Activated CD4-positive, alpha-beta T cell treated with anti-CD3 and anti-CD28 coated beads, Interleukin-2, amount 10 ng/mL, durations not matched to agents 7 days and 5 days (primary cell): ENCODE results near the gene LGMN. TPM values are rescaled to one million over a fixed set of nuclear protein-coding genes. Genes with fewer than 3 reads are reported as not detected.
"Not testable (repeated sequence)": the region's sequence is repeated elsewhere in the genome, so short reads cannot be mapped to it uniquely, and the experiment has no call there.

Experiments
- CTCF ChIA-PET: fragments of 350-600 bp; sonication (Branson Sonifier 250); formaldehyde crosslinking; loops from one replicate; lab custom pipeline; 2021; ENCODE audit warnings: antibody characterized with exemption; lab: Charles Lee
- POLR2A ChIA-PET: fragments of 350-600 bp; sonication (Branson Sonifier 250); formaldehyde crosslinking; loops from one replicate; lab custom pipeline; 2021; ENCODE audit warnings: antibody characterized with exemption; lab: Charles Lee
- DNase-seq: peaks from one replicate; pipeline ENCODE4 v3.0.0-alpha.2; 2020
- H3K27ac Mint-ChIP-seq: one replicate; pipeline ENCODE4 v1.8.0; 2021; ENCODE audit warnings: mild to moderate bottlenecking, moderate library complexity, mixed read lengths
- H3K27me3 Mint-ChIP-seq: one replicate; pipeline ENCODE4 v1.8.0; 2021; ENCODE audit warnings: mixed read lengths
- H3K36me3 Mint-ChIP-seq: one replicate; pipeline ENCODE4 v1.8.0; 2021; ENCODE audit warnings: low read depth, mixed read lengths
- H3K4me1 Mint-ChIP-seq: one replicate; pipeline ENCODE4 v1.8.0; 2021; ENCODE audit warnings: mixed read lengths
- H3K4me3 Mint-ChIP-seq: one replicate; pipeline ENCODE4 v1.8.0; 2021; ENCODE audit warnings: mild to moderate bottlenecking, moderate library complexity, mixed read lengths
- H3K9me3 Mint-ChIP-seq: one replicate; pipeline ENCODE4 v1.8.0; 2021; ENCODE audit warnings: mixed read lengths
- total RNA-seq, 2 experiments: library from RNA; stranded (reverse); gene quantifications; one replicate each; pipeline ENCODE4 v1.2.3, GENCODE V29; 2021

The LGMN gene
- total RNA-seq, 2 experiments from 2014 or later, result 4.7 to 4.8 TPM

- POLR2A ChIA-PET, result no interaction called here
- H3K27ac Mint-ChIP-seq, result no peak overlapping the region
- no peaks in the 10 kb centered on the region for H3K36me3 Mint-ChIP-seq
- H3K4me1 Mint-ChIP-seq, result peaks cover 20% of the 10 kb centered on the region
- H3K4me3 Mint-ChIP-seq, result no peak overlapping the region
- DNase-seq, result no peak
- no peaks in the 10 kb centered on the region for H3K9me3 Mint-ChIP-seq
- H3K27me3 Mint-ChIP-seq, result peaks cover 5% of the 10 kb centered on the region
- CTCF ChIA-PET, result interaction anchor here (0.7 to 1.3 kb wide), 5 partner anchors 10 to 94 kb away, joined by 3 to 6 read pairs (median 4); no protein-coding TSS in a partner anchor
Observed at GRCh38 chr14:92780444-92781232, 32.2 kb upstream of the LGMN start.

DNA sequence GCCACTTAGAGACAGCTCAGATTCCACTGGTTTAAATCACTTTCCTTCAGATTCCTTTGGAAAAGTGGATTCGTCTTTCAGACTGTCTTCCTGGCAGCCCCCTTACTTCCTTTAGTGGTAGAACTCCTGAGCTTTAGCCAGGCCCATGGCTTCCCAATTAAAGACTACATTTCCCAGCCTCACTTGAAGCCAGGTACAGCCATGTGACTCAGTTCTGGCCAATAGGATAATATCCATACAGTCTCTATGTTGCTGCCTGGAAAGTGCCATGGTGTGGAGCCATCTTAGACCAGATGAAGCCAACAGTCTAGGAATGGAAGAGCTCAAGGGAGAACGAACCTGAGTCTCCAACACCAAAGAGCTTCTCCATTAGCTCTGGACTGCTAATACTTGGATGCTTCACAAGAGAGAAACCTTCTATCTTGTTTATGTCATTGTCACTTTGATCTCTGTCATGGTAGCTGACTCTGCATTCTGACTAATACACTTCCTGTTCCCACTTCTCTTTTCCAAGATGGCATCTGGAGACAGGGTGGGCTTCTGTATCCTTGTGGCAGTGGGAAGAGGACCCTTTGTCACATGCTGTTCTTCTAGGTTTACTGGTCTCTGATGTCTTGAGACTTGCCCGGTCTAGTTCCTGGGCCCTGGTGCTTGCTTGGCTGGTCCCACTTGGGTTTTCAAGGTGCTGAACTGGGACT lies 30.6 kb upstream of the LGMN start:
- CTCF ChIA-PET, result interaction anchor here (1.1 kb wide), 1 partner anchor 61 kb away, joined by 3 read pairs; no protein-coding TSS in a partner anchor

GRCh38 chr14:92775292-92775691 lies 26.9 kb upstream of the LGMN start:
- H3K36me3 Mint-ChIP-seq, H3K4me3 Mint-ChIP-seq, H3K27ac Mint-ChIP-seq, H3K9me3 Mint-ChIP-seq, POLR2A ChIA-PET, H3K27me3 Mint-ChIP-seq: not testable (repeated sequence)
- DNase-seq, result peak; percentile 43
- CTCF ChIA-PET, result interaction anchor here (0.6 kb wide), 2 partner anchors 101 to 130 kb away, joined by 3 to 4 read pairs; no protein-coding TSS in a partner anchor
- peaks cover 31% of the 10 kb centered on the region for H3K4me1 Mint-ChIP-seq

More for the DNA sequence above, 30.6 kb upstream of the LGMN start:
- peaks cover 31% of the 10 kb centered on the region for H3K4me1 Mint-ChIP-seq
- not testable (repeated sequence) for H3K27ac Mint-ChIP-seq, H3K9me3 Mint-ChIP-seq, H3K27me3 Mint-ChIP-seq, H3K36me3 Mint-ChIP-seq, DNase-seq, H3K4me3 Mint-ChIP-seq
- POLR2A ChIA-PET, result interaction anchor here (0.7 kb wide), 1 partner anchor 80 kb away, joined by 4 read pairs; no protein-coding TSS in a partner anchor

DNA sequence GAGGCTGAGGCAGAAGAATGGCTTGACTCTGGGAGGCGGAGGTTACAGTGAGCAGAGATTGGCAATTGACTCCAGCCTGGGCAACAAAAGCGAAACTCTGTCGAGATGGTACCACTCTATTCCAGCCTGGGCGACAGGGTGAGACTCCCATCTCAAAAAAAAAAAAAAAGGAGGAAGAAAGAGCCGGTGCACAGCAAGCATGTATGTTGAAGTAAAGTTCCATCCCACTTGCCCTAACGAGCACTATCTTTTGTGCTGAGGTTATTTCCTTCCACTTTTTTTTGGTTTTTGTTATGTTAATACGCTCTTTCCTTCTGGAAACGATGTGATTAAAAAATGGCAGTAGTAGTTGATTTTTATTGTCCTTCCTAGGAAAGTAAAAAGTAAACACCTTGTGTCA lies 26.1 kb upstream of the LGMN start:
- H3K27ac Mint-ChIP-seq, result no peak overlapping the region
- H3K4me3 Mint-ChIP-seq, result no peak overlapping the region
- no peaks in the 10 kb centered on the region for H3K36me3 Mint-ChIP-seq
- no peak for DNase-seq
- peaks cover 7% of the 10 kb centered on the region for H3K27me3 Mint-ChIP-seq
- POLR2A ChIA-PET, result interaction anchor here (0.6 kb wide), 1 partner anchor 555 kb away, joined by 5 read pairs; no protein-coding TSS in a partner anchor
- peaks cover 2% of the 10 kb centered on the region for H3K9me3 Mint-ChIP-seq
- CTCF ChIA-PET, result no interaction called here
- H3K4me1 Mint-ChIP-seq, result peaks cover 29% of the 10 kb centered on the region

DNA sequence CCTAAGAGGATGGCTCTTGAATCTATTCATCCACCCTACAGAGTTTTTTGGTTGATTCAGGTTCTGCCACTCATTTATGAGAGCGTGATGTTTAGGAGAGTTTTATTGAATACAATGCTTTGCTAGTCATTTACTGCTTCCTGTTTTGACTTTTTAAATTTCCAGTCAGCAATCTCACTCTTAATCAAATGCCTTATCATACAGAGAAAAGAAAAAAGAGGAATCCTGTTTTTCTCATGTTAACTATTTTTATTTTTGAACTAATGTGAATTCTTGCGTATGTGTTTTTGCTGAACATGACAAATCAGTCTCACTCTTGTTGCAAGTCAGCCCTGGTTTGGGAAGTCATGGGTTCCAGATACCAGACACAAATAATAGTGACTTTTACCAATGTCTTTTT lies 22.1 kb upstream of the LGMN start:
- Mint-ChIP-seq H3K9me3 (peaks cover 2% of the 10 kb centered on the region), H3K27me3 (peaks cover 8% of the 10 kb centered on the region), H3K36me3 (no peaks in the 10 kb centered on the region), H3K27ac (no peak overlapping the region), H3K4me1 (peaks cover 34% of the 10 kb centered on the region), H3K4me3 (no peak overlapping the region)
- no peak for DNase-seq
- CTCF ChIA-PET, result interaction anchor here (1.0 kb wide), 1 partner anchor 10 kb away, joined by 5 read pairs; no protein-coding TSS in a partner anchor
- POLR2A ChIA-PET, result no interaction called here

GRCh38 chr14:92768795-92769194 lies 20.4 kb upstream of the LGMN start:
- no peak overlapping the region for H3K4me3 Mint-ChIP-seq
- CTCF ChIA-PET, result no interaction called here

DNA sequence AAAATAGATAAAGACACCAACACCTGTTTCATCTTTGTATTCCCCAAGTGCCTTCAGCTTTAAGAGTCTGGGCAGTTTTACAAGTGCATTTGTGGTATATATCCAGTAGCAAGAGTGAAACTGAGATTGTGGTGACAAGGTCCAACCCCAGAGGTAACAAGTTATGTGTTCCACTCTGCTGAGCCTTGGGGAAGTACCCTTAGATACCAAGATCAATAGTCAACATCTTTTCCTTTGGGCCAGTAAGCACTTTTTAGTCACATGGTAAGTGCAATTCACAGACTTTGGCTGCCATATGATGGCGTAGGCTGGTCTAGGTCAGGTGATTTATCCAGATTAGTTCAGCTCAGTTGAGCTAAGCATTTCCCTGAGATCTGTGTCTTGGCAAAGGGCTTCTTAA lies 19.8 kb upstream of the LGMN start:
- H3K4me1 Mint-ChIP-seq, result peaks cover 18% of the 10 kb centered on the region
- H3K9me3 Mint-ChIP-seq, H3K4me3 Mint-ChIP-seq, H3K36me3 Mint-ChIP-seq, DNase-seq, H3K27ac Mint-ChIP-seq, POLR2A ChIA-PET, H3K27me3 Mint-ChIP-seq: not testable (repeated sequence)
- CTCF ChIA-PET, result interaction anchor here (0.6 to 0.9 kb wide), 3 partner anchors 17 to 296 kb away, joined by 3 to 4 read pairs (median 3); no protein-coding TSS in a partner anchor

More at GRCh38 chr14:92768795-92769194, 20.4 kb upstream of the LGMN start:
- Mint-ChIP-seq H3K27me3 (peaks cover 8% of the 10 kb centered on the region), H3K4me1 (peaks cover 20% of the 10 kb centered on the region), H3K27ac (peak overlapping the region; percentile 31), H3K36me3 (no peaks in the 10 kb centered on the region), H3K9me3 (no peaks in the 10 kb centered on the region)
- no peak for DNase-seq
- POLR2A ChIA-PET, result no interaction called here

DNA sequence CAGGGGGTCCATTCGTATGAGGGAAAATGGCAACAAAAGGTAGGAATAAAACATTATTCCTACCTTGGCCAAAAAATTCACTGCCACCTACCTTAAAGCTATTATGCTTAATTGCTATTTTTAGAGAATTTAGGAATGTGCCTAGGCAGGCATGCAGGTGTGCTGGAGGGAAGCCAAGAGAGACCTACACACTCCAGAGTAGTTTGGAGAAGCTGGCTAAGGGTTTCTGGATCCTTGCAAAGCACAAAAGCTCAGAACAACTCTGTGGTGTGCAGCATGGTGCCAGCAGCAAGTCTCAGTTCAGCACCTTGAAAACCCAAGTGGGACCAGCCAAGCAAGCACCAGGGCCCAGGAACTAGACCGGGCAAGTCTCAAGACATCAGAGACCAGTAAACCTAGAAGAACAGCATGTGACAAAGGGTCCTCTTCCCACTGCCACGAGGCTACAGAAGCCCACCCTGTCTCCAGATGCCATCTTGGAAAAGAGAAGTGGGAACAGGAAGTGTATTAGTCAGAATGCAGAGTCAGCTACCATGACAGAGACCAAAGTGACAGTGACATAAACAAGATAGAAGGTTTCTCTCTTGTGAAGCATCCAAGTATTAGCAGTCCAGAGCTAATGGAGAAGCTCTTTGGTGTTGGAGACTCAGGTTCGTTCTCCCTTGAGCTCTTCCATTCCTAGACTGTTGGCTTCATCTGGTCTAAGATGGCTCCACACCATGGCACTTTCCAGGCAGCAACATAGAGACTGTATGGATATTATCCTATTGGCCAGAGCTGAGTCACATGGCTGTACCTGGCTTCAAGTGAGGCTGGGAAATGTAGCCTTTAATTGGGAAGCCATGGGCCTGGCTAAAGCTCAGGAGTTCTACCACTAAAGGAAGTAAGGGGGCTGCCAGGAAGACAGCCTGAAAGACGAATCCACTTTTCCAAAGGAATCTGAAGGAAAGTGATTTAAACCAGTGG lies 15.5 kb upstream of the LGMN start:
- CTCF ChIA-PET, result interaction anchor here (0.7 to 1.6 kb wide), 4 partner anchors 13 to 1253 kb away, joined by 3 read pairs; no protein-coding TSS in a partner anchor
- H3K9me3 Mint-ChIP-seq, DNase-seq, H3K4me3 Mint-ChIP-seq, POLR2A ChIA-PET, H3K36me3 Mint-ChIP-seq, H3K27ac Mint-ChIP-seq: not testable (repeated sequence)
- Mint-ChIP-seq H3K27me3 (peaks cover 16% of the 10 kb centered on the region), H3K4me1 (peaks cover 33% of the 10 kb centered on the region)

DNA sequence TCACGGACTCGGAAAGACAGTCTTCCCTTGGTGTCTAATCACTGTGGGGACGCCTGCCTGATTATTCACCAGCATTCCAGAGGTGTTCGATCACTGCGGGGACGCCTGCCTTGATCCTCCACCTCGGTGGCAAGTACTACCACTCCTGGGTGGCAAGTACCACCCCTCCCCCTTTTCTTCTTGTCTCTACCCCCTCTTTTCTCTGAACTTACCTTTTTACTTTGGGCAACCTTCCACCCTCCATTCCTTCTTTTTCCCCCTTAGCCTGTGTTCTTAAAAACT lies 12.0 kb upstream of the LGMN start:
- Mint-ChIP-seq H3K36me3 (peaks cover 6% of the 10 kb centered on the region), H3K9me3 (peaks cover 5% of the 10 kb centered on the region), H3K4me3 (no peak overlapping the region), H3K27ac (peak overlapping the region; percentile 75), H3K4me1 (peaks cover 28% of the 10 kb centered on the region), H3K27me3 (peaks cover 10% of the 10 kb centered on the region)
- DNase-seq, result no peak
- ChIA-PET CTCF (no interaction called here), POLR2A (no interaction called here)

DNA sequence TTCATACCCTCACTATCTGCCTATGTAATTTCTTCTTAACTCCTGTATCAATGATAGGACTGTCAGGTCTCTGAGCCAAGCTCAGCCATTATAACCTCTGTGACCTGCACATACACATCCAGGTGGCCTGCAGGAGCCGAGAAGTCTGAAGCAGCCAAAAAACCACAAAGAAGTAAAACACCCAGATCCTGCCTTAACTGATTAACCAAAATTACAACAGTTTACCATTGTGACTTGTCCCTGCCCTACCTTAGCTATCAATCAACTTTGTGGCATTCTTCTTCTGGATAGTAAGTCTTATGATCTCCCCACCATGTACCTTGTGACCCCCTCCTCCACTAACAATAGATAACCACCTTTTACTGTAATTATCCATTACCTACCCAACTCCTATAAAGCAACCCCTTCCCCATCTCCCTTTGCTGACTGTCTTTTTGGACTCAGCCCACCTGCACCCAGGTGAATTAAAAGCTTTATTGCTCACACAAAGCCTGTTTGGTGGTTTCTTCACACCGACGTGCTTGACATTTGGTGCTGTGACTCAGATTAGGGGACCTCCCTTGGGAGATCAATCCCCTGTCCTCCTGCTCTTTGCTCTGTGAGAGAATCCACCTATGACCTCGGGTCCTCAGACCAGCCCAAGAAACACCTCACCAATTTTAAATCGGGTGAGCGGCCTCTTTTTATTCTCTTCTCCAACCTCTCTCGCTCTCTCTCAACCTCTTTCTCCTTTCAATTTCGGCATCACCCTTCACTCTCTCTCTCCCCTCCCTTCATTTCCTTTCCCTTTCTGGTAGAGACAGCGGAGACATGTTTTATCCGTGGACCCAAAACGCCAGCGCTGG lies 11.5 kb upstream of the LGMN start:
- POLR2A ChIA-PET, result no interaction called here
- H3K4me3 Mint-ChIP-seq, result peak overlapping the region; percentile 6

GRCh38 chr14:92759300-92759678 lies 10.9 kb upstream of the LGMN start:
- peaks cover 6% of the 10 kb centered on the region for H3K36me3 Mint-ChIP-seq
- ChIA-PET POLR2A (no interaction called here), CTCF (no interaction called here)
- H3K4me1 Mint-ChIP-seq, result peaks cover 28% of the 10 kb centered on the region
- H3K27me3 Mint-ChIP-seq, result peaks cover 10% of the 10 kb centered on the region
- no peak overlapping the region for H3K27ac Mint-ChIP-seq
- peaks cover 5% of the 10 kb centered on the region for H3K9me3 Mint-ChIP-seq
- no peak for DNase-seq
- no peak overlapping the region for H3K4me3 Mint-ChIP-seq

More for the DNA sequence above, 11.5 kb upstream of the LGMN start:
- H3K27me3 Mint-ChIP-seq, result peaks cover 10% of the 10 kb centered on the region
- peak; percentile 22 for DNase-seq
- H3K36me3 Mint-ChIP-seq, result peaks cover 6% of the 10 kb centered on the region
- H3K9me3 Mint-ChIP-seq, result peaks cover 5% of the 10 kb centered on the region
- H3K4me1 Mint-ChIP-seq, result peaks cover 28% of the 10 kb centered on the region
- H3K27ac Mint-ChIP-seq, result peak overlapping the region; percentile 75
- CTCF ChIA-PET, result no interaction called here
